GM21360 (cell line): ENCODE results near the gene RRM1.
"Not testable (repeated sequence)": the region's sequence is repeated elsewhere in the genome, so short reads cannot be mapped to it uniquely, and the experiment has no call there.

ENCODE experiments used
- ATAC-seq: cut with Tn5 transposase; IDR thresholded peaks from one replicate; pipeline ENCODE4 v1.9.1; 2021; ENCODE audit warnings: mild to moderate bottlenecking, moderate library complexity; ENCODE audit not compliant: unreplicated experiment

The RRM1 gene

DNA sequence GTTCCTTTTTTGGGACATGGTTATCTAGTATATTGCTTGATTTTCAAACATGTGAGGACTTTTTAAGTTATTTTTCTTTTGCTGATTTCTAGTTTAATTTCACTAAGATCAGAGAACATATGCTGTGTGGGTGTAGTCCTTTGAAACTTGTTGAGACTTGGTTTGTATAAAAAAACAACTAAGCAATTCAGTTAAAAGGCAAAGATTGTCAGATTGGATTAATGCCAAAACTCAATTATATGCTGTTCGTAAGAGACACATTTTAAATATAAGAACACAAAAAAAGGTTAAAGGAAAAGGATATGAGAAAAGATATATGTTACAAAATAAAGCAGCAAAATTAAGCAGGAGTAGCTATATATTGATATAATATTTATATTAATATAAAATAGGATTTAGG is 17.8 kb upstream of the RRM1 start:
- ATAC-seq = no peak

DNA sequence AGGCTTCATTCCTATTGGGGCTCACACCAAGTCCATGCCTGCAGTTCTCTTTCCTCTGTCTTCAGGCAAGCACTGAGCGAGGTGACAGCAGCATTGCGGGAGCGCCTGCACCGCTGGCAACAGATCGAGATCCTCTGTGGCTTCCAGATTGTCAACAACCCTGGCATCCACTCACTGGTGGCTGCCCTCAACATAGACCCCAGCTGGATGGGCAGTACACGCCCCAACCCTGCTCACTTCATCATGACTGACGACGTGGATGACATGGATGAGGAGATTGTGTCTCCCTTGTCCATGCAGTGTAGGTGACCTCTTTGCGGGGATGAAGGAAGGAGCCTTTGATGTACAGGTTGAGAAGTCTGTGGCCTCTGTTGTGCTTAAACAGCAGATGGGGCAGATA is 11.4 kb upstream of the RRM1 start:
- ATAC-seq = no peak

DNA sequence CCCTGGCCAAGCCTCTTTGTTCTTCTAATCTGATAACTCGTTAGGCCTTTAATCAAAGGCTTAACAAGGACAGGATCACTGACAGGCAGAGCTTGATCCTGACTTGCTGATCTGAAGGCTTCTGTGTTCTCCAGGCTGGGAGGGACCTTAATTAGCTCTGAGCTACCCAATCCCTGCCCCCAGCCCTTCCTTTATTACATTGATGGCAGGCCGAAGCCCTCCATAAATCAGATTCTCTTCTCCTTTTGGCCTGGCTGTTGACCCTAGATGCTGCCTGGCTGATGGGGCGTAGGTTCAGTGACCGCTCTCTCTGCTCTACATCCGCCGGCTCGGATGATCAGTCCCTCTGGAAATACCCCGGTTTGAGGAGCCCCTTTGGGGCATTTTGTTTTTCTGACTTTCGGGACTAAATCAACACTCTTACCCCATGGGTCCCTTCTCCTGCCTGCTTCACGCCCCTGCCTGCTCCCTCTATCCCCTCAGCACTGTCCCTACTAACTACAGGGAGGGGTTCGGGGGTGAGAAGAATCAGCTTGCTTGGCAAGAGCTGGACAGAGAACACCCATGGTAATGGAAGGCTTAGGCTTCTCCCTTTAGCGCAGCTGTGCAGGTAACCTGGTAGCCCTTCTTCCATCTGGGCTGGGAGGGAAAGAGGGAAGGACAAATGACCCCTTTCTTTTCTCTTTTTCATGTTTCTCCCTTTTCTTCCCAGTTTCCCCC is 10.0 kb upstream of the RRM1 start:
- no peak for ATAC-seq

DNA sequence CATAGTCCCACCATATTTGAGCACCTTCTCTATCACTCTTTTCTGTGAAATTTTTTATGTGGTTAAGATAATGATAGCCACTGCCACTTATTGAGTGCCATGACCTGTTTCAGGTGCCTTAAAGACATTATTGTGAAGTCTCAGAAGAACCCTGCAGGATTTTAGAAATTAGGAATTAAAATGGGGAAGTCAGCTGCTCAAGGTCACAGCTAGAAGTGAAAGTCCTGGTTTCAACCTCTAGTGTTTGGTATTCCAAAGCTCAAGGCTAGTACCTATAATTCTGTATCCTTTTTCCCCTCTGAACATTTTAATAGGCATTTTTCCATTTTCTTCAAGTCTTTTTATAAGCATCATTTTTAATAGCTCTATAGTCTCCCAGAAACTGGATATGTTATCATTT is 9.0 kb upstream of the RRM1 start:
- ATAC-seq = no peak

DNA sequence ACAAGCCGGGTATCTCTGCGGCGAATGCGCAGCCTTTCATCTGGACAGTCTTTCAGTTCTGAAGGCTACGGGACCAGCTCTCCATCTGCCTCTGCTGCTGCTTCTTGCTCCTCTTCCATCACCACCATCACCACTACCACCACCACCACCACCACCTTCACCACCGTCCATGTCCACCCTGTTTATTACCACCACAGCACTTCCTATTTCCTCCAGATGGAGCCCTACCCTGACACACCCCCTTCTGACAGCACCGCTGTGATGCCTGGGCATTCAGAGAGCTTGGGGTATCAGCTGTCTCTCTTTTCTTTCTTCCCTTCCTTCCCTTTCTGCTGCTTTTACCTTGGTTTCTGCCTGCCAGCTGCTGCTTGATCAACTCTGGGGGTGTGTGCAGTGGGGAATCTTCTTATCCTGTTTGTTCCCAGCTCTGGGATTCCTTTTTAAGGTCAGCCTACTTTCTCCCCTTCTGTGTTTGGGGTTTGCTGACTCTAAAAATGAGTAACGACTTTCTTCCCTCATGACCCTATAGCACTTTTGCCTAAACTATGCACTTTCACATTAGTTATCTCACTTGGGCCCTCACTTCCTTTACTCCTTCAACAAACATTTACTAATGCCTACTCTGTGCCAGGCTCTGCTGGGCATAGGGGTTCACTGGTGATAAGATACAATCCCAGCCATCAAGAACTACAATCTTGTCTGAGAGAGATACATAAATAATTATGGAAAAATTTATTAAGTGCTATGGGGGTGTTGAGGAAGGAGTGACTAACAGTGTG is 7.8 kb upstream of the RRM1 start:
- no peak for ATAC-seq

DNA sequence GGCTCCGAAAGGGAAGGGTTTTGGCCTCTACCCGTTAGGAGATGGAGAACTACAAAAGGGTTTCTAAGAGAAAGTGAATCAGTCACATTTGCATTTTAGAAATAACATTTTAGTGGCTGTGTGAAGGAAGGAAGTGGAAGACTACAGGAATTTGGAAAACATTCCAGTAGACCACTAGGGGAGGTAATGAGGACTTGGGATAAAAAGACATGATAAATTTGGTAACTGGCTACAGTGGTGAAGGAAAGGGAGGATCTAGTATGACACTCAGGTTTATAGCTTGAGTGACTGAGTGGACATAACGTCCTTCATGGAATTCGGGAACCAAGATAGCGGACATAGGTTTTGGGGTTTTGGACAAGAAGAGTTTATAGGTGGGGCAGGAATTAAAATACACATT is 7.0 kb upstream of the RRM1 start:
- ATAC-seq = no peak

DNA sequence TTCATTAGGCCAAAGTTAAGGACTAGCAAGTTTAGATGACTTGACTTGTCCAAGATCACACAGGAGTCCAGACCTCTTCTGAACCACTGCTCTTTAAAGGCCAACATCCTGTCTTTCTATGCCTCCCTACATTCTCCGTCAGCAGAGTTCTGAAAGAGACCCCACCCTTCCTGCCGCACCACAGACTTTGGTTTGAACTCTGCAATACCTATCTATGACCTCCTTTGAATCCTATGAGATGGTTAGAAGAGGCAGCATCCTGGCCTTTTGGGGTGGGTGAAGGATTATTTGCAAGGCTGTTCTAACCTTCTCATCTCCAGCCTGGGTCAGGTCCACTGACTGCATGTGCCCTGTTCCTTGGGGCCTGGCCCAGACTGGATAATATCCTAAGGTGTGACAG is 4.3 kb upstream of the RRM1 start:
- ATAC-seq = no peak

DNA sequence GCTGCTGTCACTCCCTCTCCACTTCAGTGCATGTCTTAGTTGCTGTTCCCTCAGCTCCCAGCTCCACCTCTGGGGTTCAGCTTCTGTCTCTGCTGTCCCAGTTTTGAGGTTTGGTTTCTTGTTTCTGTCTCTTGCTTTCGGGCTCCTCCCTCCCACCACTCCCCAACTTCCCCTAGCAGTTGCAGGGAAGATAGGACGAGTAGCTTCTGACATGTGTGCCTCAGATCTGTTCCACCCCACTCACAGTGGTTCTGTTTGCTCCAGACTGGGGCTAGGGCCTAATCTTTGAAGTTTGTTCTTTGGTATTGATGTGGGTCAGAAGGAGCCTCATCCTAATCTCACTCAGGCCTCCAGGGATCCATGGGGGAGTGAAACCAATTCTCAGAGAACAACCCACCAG is 2.6 kb upstream of the RRM1 start:
- no peak for ATAC-seq

DNA sequence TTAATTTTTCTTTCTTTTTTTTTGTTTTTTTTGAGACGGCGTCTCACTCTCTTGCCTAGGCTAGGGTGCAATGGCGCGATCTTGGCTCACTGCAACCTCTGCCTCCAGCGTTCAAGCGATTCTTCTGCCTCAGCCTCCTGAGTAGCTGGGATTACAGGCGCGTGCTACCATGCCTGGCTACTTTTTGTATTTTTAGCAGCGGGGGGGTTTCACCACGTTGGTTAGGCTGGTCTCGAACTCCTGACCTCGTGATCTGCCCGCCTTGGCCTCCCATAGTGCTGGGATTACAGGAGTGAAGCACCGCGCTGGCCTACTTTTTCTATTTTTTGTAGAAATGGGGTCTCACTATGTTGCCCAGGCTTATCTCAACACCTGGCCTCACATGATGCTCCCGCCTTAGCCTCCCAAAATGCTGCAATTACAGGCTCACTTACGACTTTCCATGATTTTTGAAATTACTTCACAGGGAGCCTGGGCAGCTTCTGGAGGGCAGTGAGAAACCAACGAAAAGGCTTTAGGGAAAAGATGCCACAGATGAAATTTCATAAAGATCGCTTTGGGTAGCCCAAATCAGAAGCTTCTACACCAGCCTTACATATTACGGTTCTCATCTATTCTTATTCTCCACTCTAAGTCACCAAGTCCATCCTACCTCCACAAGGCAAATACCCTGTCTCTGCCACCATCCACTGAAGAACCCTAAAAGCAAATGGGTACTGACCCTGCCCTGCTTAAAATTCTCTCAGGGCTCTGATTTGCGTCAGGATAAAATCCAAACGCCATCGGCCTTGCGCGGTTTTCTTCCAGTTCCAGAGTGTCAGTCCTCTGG is 866 bp upstream of the RRM1 start:
- no peak for ATAC-seq

DNA sequence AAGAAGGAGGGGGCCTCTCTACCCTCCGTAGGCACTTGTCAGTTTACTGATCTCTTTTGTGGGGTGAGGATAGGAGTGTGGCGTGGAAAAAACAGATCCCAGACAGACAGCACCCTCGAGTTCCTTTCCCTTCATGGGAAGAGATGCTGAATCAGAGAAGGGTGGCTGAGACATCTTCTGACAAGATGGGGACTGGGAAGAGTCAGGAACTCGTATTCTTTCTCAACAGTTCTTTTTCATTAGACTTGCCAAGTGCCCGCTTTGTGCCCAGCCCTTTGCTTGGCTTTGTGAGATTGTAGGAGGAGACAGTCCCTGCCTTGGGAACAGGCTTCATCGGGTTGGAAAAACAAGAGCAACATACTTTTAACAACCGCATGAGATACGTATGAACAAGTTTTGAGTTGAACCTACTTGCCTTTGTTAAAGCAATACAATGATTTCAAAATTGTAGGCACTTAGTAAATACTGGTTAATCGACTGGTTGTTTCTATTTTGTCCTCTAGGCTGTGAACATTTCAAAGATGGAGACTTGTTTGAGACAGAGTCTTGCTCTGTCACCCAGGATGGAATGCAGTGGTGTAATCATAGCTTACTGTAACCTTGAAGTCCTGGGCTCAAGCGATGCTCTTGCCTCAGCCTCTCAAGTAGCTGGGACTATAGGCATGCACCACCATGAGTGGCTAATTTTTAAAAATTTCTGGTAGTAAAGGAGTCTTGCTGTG is 1.1 kb downstream of the RRM1 start:
- ATAC-seq = no peak

DNA sequence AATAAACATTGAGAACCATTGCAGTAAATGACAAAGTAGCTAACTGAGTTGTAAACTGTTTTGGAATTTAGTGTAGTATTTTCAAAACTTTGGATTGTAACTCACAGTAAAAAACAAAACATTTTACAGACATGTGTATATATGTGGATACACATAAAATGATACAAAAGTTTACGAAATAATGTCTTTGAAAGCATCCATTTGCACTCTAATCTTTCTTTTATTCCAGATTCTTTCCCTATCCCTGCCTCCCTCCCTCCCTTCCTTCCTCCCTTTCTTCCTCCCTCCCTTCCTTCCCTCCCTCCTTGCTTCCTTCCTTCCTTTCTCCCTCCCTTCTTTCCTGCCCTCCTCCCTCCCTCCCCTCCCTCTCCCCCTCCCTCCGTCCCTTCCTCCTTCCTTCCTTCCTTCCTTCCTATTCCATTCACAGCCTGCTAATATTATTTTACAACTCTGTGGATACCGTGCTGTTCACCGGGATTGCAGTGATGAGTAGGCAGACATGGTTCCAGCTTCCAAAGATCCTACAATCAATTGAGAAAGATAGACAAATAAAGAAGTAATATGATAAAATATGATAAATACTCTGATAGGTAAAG is 3.5 kb downstream of the RRM1 start:
- no peak for ATAC-seq

DNA sequence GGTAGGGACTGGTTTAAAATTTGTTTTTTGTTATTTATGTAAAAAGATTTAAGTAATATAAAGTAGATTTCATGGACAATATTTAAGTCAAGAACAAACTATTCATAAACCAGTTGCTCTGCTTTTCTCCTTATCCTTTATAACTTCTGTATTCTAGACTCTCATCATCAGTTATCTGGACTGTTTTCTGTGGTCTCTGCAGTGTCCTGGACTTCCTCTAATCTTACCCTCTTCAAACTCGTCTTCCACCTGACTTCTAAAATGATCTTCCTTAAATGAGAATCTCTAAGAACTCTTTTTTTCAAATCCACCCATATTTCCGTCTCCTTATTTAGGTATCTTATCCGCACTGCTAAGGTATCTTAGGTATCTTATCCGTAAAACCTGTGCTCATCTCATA is 8.1 kb downstream of the RRM1 start:
- no peak for ATAC-seq

DNA sequence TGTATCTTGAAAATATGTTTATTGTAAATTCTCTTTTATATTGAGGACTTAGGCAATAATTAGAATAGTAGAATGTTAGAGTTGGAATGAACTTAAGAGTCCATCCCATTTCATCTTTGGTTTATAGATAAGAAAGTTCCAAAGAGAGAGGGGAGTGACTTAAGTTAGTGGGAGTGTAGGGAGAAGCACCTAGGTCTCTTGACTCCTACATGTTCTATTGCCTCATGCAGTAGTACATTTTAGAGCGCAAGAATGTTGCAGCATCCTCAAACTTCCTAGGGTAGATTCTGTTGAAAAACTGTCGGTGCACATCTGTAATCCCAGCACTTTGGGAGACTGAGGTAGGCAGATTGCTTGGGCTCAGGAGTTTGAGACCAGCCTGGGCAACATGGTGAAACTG is 8.7 kb downstream of the RRM1 start:
- no peak for ATAC-seq

DNA sequence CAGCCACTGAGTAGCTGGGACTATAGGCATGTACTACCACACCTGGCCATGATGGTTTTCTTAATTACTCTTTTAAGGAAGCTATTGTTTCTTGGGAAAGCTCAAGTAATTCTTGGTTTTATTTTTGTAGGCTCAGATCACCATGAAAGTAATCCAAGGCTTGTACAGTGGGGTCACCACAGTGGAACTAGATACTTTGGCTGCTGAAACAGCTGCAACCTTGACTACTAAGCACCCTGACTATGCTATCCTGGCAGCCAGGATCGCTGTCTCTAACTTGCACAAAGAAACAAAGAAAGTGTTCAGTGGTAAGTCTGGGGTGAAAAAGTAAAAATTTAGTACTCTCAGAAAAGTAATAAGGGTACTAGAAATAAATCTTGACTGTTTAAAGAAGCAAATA is 11.3 kb downstream of the RRM1 start:
- ATAC-seq = no peak

DNA sequence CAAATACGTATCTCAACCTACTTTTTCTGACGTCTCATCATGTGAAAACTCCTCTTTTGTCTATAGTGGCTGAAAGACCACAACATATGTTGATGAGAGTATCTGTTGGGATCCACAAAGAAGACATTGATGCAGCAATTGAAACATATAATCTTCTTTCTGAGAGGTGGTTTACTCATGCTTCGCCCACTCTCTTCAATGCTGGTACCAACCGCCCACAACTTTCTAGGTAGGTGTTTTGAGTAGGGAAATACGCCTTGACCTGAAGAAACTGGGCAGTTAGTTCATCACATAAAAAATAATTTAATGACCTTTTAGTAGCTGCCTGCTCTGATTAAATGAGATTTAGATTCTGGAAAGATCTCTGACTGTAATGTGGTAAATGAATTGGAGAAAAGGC is 17.2 kb downstream of the RRM1 start:
- ATAC-seq = no peak

DNA sequence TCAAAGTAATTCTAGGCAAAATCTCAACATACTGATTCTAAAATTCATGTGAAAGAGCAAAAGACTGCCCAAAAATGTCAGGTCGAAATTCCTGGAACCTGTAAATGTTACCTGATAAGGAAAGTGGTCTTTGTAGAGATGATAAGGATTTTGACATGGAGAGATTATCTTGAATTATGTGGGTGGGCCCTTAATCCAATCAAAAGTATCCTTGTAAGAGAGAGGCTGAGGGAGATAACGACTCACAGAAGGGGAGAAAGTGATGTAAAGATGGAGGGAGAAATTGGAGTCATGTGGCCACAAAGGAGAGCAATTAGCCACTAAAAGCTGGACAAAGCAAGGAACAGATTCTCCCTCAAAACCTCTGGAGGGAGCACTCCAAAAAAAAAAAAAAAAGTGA is 20.5 kb downstream of the RRM1 start:
- no peak for ATAC-seq

DNA sequence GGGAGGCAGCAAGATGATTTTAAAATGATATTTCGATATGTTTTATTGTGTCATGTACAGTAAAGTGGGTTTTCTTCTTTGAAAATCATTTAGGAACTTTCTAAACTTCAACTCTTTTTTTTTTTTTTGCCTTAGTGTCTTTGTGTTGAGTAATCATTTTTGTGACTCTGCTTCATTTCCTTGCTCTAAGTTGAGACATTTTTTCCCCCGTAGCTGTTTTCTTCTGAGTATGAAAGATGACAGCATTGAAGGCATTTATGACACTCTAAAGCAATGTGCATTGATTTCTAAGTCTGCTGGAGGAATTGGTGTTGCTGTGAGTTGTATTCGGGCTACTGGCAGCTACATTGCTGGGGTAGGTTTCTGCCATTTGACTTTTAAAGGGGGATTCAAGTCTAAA is 23.5 kb downstream of the RRM1 start:
- no peak for ATAC-seq

DNA sequence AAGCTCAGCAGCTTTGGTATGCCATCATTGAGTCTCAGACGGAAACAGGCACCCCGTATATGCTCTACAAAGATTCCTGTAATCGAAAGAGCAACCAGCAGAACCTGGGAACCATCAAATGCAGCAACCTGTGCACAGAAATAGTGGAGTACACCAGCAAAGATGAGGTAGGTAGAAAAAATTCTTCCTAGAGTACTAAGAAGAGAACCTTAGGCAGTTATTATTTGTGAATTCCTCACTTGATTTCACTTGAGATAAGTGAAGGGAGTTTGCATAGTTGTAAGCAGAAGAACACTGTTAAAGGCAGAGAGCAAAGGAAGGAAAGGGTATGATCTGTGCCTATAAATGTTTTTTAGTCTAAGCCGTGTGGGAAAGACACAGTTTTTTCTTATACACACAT is 28.6 kb downstream of the RRM1 start:
- ATAC-seq = no peak

DNA sequence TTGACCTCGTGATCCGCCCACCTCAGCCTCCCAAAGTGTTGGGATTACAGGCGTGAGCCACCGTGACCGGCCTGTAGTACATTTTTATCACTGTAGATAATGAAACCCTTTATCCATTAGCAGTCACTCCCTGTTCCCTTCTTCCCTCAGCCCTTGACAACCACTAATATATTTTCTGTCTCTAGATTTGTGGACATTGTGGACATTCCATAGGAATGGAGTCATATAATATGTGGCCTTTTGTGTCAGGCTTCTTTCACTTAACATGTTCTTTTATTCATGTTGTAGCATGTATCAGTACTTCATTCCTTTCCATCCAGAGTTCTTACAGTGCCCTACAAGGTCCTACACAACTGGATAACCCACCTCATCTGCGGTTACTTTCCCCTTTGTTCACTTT is 30.5 kb downstream of the RRM1 start:
- no peak for ATAC-seq

DNA sequence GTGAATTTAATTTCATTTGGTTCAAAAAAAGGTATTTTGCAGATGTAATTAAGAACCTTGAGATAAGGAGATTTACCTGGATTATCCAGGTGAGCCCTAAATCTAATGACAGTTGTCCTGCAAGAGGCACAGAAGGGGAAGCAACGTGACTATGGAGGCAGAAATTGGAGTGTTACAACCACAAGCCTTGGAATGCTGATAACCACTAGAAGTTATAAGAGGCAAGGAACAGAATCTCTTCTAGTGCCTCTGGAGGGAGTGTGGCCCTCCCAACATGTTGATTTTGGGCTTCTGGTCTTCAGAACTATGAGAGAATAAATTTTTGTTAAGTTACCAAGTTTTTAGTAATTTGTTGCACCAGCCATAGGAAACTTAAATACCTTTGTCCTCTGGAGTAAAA is 32.8 kb downstream of the RRM1 start:
- no peak for ATAC-seq

DNA sequence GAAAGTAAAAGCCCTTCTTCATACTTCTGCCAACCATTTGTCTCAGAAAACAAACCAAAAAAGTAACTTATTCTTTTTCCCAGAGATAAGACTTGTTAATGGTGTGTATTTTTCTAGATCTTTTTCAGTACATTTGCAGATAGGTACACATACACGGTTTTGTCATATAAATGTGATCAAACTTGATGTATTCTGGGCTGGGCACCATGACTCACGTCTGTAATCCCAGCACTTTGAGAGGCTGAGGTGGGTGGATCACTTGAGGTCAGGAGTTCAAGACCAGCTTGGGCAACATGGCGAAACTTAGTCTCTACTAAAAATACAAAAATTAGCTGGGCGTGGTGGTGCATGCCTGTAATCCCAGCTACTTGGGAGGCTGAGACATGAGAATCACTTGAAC is 35.6 kb downstream of the RRM1 start:
- ATAC-seq = not testable (repeated sequence)
